HCT116 (cell line): ENCODE measurements around the gene PRSS58.

Experiments used
- POLR2A ChIP-seq: IDR thresholded peaks from 2 replicates; pipeline ENCODE4 v1.7.0; 2011; ENCODE audit warnings: borderline replicate concordance; ENCODE audit not compliant: insufficient read depth, insufficient read length; ENCODE audit errors: extremely low read depth
- RAD21 ChIP-seq: IDR thresholded peaks from 2 replicates; pipeline ENCODE4 v1.6.1; 2012; ENCODE audit warnings: low read depth, mild to moderate bottlenecking
- YY1 ChIP-seq: IDR thresholded peaks from 2 replicates; pipeline ENCODE4 v1.6.1; 2011; ENCODE audit warnings: low read length, low read depth, moderate library complexity, mild to moderate bottlenecking; ENCODE audit not compliant: insufficient replicate concordance; ENCODE audit errors: extremely low read depth
- TF ChIP-seq, protein P1 (sequence below): IDR thresholded peaks from 2 replicates; pipeline ENCODE4 v1.6.1; 2011; ENCODE audit warnings: mild to moderate bottlenecking, low read length, moderate library complexity; ENCODE audit not compliant: insufficient replicate concordance; ENCODE audit errors: extremely low read depth

DNA sequence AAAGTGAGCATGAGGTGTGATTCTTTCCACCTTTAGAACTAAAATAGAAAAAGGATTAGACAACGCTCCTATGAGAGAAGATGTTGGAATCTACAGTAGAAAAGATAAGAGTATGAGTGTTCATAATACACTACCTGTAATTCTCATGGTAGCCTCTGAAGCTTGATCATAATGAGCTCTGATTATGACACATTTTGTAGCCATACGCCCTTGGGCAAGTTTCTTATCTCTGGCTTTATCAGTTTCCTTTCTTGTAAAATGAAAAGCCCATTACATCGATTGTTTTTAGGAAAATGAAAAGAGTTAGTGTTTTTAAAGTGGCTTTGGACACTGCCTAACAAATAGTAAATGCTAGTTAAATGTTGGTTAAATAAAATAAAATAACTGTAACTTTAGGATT is 22.4 kb upstream of the PRSS58 start:
- TF ChIP-seq POLR2A (no peak), YY1 (no peak), RAD21 (no peak)
- TF ChIP-seq, protein P1, sequence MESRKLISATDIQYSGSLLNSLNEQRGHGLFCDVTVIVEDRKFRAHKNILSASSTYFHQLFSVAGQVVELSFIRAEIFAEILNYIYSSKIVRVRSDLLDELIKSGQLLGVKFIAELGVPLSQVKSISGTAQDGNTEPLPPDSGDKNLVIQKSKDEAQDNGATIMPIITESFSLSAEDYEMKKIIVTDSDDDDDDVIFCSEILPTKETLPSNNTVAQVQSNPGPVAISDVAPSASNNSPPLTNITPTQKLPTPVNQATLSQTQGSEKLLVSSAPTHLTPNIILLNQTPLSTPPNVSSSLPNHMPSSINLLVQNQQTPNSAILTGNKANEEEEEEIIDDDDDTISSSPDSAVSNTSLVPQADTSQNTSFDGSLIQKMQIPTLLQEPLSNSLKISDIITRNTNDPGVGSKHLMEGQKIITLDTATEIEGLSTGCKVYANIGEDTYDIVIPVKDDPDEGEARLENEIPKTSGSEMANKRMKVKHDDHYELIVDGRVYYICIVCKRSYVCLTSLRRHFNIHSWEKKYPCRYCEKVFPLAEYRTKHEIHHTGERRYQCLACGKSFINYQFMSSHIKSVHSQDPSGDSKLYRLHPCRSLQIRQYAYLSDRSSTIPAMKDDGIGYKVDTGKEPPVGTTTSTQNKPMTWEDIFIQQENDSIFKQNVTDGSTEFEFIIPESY, result no peak
